Femur (tissue), 1 donor: ENCODE data around the gene HCRTR1.

Experiments used
- DNase-seq: peaks from one replicate; pipeline ENCODE4 v3.0.0-alpha.2; 2017

The HCRTR1 gene

DNA sequence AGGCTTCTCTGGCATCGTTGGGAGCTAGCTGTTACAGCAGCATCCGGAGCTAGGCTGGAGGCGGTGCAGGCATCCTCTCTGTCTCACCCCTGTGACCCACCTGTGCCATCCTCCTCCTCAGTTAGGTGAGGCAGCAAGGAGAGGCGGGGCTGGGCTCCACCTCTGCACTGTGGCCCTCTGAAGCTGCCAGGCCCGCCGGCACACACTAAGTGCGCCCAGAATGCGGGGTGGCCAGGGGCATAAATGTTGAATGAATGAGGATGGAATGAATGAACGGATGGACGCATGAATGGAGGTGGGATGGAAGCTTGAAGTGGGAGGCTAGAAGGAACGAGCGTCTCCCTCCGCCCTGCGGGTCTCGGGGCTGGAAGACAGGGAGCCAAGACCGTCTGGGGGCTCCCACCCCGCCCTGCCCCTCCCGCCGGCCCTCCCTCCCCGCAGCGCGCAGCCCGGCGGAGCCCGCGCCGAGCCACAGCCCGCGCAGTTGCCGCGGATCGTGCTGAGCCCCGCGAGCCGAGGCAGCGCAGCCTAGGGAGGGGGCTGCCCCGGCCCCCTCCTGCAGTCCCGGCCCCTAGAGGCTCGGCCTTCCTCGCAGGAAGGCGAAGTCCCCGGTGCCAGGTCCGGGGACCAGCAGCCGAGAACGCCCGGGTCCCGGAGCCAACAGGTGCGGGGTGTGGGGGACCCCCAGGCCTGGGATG, at the start of gene HCRTR1:
TSS of gene HCRTR1 (plus strand) at position 472 of the 698 bp plus-strand sequence. CDS start 1,504 bp downstream, outside the sequence.
- DNase-seq, result no peak

GRCh38 chr1:31567956-31568570, 49.4 kb upstream of the HCRTR1 start:
- no peak for DNase-seq

DNA sequence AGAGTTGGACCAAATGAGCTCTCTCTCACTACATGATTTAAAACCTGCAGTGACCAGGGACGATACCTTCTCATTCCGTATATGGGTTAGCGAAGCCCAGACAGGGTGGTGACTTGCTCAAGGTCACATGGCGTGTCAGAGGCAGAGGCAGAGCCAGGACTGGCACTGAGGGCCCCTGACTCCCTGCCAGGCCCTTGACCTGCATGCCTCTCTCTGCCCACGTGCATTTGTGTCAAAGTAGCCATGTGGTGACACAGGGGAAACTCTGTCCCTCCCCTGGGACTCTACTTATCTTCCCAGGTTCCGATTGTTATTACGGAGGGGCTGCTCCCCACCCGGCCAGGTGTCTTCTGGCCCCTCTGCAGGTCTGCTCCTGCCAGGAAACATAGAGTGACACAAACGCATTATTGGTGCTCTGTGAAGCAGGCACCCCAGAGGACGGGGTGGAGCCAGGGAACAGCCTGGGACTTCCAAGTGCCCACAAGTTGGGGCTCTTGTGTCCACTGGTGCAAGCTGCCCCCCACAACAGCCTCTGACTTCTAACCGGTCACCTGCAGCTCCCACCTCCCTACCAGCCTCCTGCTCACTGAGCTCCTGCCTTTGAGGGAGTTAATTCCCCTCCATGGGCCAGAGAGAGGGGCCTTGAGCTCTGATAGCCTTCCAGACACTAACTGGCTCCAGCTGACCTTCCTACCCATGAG, 48.4 kb upstream of the HCRTR1 start:
- DNase-seq, result no peak

DNA sequence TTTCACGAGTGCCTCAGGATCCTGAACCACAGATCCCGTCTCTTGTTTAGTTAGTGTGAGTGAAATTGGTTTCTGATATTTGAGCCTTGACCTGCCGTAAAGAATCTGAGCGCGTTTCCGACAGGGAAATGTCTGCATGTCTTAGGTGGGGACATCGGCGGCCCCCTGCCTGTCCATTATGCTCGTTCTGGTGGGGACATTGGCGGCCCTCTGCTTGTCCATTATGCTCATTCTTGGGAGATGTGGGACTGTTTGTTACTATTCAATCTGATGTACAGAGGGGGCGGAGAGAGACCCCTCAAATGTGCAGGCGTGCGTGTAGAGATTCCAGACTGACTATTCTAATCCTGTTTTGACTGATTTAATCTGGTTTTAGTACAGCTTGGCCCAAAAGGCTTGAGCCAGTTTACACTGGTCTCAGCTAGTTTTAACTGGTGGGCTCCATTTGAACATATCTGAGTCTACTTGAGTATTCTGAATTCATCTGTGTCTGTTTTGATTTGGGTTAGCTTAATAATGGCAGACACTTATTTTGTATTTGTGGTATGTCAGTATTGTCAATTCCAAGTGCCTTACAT, 47.8 kb upstream of the HCRTR1 start:
- DNase-seq, result no peak

- no peak for DNase-seq
These were observed 47.3 kb upstream of the HCRTR1 start for GRCh38 chr1:31570228-31570627.

DNA sequence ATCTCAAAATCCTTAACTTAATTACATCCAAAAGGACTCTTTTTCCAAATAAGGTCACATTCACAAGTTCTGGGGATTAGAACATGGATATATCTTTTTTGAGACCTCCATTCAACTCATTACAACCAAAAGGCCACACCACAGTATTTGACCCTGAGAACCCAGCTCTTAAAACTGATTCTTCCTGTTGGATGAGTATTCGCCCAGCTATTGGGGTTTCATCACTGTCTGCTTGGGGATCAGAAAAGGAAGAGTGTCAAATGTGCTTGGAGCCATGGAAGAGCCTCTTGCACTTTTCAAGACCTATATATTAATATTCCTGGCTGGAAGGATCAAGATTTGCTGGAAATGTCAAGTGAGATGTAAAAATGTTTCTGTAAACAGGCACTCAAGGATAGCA, 46.6 kb upstream of the HCRTR1 start:
- no peak for DNase-seq

GRCh38 chr1:31571340-31572295, 45.9 kb upstream of the HCRTR1 start:
- DNase-seq, result no peak

DNA sequence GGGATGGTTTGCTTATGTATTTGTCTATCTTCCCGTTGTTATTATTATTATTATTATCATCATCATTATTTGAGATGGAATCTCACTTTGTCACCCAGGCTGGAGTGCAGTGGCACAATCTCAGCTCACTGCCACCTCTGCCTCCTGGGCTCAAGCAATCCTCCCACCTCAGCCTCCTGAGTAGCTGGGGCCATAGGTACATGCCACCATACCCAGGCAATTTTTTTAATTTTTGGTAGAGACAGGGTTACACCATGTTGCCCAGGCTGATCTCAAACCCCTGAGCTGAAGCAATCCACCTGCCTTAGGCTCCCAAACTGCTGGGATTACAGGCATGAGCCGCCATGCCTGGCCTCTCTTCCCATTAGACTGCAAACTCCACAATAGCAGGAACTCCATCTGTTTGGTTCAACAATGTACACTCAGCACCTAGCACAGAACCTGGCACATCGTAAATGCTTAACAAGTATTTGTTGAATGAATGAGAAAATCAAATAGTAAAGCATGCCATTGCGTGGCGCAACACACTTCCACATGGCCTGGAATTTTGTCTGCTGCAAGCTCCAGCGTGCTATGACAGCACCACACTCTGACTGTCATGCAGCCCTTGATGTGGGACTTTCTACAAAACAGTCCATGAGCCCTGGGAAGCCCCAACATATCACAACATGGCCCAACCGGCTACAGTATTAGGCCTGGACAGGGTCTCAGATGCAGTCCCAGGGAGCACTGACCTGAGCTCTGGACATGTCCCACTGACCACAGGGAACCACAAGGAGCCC, 45.0 kb upstream of the HCRTR1 start:
- DNase-seq, result no peak

DNA sequence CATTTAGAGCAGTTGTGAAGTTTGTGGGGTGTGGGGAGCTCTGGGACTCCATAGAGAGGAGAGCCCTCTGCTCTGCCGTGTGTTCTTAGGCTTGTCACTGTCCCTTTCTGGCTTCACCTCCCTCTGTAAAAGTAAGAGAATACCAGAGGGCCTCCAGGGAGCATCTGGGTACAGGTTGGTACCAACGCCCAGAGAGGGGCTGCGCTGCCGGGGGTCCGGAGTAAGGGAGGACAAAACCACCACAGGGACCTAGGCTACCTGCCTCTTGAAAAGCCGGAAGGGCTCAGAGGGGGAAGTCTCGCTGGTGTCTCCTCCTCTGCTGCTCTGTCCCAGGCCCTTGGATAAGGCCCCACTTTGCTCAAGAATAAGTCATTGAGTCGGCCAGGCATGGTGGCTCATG, 44.2 kb upstream of the HCRTR1 start:
- DNase-seq, result no peak

- DNase-seq, result no peak
These were observed 42.6 kb upstream of the HCRTR1 start for GRCh38 chr1:31574749-31575368.

- DNase-seq, result no peak
These were observed 41.9 kb upstream of the HCRTR1 start for GRCh38 chr1:31575369-31576140.

DNA sequence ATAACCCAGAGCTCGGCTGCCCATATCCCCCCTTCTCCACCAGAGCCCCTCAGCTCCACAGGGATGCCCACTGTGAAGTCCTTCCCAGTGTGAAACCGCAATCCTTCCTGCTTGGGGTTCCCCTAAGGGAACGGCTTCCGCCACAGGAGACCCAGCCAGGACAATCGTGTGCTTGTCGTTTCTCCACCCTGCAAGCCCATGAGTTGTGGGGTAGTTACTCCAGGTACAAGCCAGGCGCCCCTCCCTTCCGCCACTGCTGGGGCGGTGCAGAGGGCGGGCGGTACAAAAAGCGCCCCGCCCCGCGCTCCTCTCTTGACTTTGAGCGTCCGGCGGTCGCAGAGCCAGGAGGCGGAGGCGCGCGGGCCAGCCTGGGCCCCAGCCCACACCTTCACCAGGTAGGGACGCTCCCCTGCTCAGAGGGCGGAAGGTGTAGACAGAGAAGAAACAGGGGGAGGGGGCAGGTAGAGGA, 41.3 kb upstream of the HCRTR1 start, which contains the start of gene TINAGL1:
TSS of gene TINAGL1 (plus strand) at position 315 of the 469 bp plus-strand sequence. CDS start 634 bp downstream, outside the sequence.
- no peak for DNase-seq

- DNase-seq, result no peak
These were observed 40.6 kb upstream of the HCRTR1 start for GRCh38 chr1:31576743-31577455.

DNA sequence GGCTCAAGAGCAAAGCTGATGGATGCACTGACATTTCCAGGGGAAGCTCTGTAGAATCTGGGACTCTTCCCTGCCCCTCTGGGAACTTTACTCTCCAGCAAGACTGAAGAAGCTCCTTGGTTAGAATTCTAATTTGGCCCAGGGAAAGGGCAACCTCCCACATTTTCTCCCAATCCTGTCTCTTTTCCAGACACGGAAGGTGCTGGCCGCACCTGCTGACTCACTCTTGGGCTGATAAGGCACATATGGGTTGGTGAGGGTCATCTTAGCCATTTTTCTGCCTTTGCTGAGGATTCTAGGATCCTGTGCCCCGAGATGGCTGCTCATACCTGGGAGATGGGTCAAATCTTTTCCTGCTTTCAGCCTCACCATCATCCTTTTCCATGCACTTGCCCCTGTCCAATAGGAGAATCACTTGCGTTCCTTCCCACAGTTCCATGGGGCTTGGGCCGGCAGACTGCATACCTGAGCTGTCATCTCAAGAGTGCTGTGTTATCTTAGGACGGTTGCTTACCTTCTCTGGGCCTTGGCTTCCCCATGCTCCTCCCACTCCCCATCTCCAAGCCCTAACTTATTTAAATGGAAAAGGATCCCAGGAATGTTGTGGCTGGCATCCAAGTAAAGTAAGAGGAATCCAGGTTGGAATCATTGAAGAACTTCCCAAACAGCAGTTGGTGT, 39.8 kb upstream of the HCRTR1 start:
- DNase-seq, result no peak

DNA sequence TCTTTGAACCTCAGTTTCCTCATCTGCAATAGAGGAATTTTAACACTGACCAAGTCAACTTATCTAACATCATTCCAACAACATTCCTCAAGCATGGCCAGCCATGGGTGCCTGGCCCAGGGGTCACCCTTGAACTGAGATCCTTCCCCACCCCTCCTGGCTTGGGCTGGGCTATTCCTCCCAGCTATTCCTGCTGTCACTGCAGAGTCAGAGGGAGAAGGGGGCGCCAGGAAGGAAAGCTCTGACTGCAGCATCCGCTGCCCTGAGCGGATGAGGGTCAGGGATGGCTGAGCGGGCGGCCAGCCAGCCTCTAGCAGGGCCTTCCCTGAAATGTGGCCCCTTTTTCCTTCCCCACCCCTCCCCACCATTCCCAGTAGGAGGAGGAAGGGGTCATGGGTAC, 38.1 kb upstream of the HCRTR1 start:
- DNase-seq, result no peak

DNA sequence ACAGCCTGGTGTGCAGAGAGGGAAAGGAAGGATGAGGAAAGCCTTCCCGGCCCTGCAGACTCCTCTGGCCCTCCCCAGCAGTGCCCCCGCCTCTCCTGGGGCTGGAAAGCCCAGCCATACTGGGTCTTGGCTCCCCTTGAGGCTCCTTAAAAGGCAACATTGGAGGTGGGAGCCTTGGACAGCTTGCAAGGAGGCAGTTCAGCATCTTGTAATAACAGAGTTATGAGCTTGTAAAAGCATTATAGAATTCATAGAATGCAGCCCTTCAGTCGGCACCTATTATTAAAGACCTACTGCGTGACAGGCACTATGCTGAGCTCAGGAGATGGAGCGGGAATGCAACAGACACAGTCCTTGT, 37.0 kb upstream of the HCRTR1 start:
- no peak for DNase-seq

GRCh38 chr1:31580891-31581603, 36.4 kb upstream of the HCRTR1 start:
- DNase-seq, result no peak
